ENCODE data around the gene HLA-B. TPM values are rescaled to one million over a fixed set of nuclear protein-coding genes. Genes with fewer than 3 reads are reported as not detected.

HLA-B gene
- total and polyA plus RNA-seq, 2 of the 8 experiments (the other 6 are each of a cell fraction or from before 2014, with no cell fraction given) = 154 to 233 TPM

- TF ChIP-seq SIRT6 (IDR thresholded peaks at IDR 0.05; ENCODE audit: low read length) = no peak
- TF ChIP-seq TAF7 (optimal IDR thresholded peaks at IDR 0.05; ENCODE audit: borderline replicate concordance, low read depth, low read length) = no peak
- no peak for TF ChIP-seq CBX8 (IDR thresholded peaks at IDR 0.05; ENCODE audit: borderline replicate concordance, low read depth, low read length)
- TF ChIP-seq EZH2 (IDR thresholded peaks at IDR 0.05; ENCODE audit: low read depth, low read length, severe bottlenecking) = no peak
- no peak for TF ChIP-seq ATF3 (IDR thresholded peaks at IDR 0.05; ENCODE audit: insufficient read depth, low read depth, low read length)
- no peak for TF ChIP-seq POLR2AphosphoS5 (IDR thresholded peaks at IDR 0.05; ENCODE audit: low read depth, low read length)
- no peak for TF ChIP-seq GABPA (IDR thresholded peaks at IDR 0.05; ENCODE audit: borderline replicate concordance, insufficient read depth, low read length)
- no peak for TF ChIP-seq SP4 (IDR thresholded peaks at IDR 0.05; ENCODE audit: low read length)
Observed at GRCh38 chr6:31399589-31400466, 42.8 kb upstream of the HLA-B start (continued).
